ENCODE results near the gene OR52E8. TPM values are rescaled to one million over a fixed set of nuclear protein-coding genes. Genes with fewer than 3 reads are reported as not detected.
A peak's percentile ranks its signal among the peaks of the same experiment; 100 is the strongest.

Gene OR52E8
- total RNA-seq, 1 experiment from 2014 or later: not detected

DNA sequence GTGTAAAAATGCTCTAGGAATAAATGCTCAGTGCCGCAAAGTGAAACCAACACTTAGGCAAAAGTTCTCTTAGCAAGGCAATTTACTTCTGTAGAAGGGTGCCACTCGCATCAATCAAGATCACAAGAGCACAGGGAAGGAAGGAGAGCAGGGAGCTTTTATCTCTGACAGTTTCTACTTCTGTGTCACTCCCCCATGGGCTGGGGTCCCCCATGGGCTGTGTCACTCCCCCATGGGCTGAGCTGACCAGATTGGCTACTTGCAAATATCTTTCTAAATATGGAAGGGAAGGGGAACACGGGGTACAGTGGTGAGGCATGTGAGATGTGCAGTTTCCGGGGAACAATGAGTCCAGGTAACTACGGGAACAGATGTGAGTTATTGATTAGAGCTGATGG, 48.4 kb downstream of the OR52E8 start (continued):
- TF ChIP-seq CREM (CRISPR knock-in tag; IDR thresholded peaks at IDR 0.05) (no peak), HMGA2 (CRISPR knock-in tag; IDR thresholded peaks at IDR 0.05) (no peak)
- TF ChIP-seq, protein P1, sequence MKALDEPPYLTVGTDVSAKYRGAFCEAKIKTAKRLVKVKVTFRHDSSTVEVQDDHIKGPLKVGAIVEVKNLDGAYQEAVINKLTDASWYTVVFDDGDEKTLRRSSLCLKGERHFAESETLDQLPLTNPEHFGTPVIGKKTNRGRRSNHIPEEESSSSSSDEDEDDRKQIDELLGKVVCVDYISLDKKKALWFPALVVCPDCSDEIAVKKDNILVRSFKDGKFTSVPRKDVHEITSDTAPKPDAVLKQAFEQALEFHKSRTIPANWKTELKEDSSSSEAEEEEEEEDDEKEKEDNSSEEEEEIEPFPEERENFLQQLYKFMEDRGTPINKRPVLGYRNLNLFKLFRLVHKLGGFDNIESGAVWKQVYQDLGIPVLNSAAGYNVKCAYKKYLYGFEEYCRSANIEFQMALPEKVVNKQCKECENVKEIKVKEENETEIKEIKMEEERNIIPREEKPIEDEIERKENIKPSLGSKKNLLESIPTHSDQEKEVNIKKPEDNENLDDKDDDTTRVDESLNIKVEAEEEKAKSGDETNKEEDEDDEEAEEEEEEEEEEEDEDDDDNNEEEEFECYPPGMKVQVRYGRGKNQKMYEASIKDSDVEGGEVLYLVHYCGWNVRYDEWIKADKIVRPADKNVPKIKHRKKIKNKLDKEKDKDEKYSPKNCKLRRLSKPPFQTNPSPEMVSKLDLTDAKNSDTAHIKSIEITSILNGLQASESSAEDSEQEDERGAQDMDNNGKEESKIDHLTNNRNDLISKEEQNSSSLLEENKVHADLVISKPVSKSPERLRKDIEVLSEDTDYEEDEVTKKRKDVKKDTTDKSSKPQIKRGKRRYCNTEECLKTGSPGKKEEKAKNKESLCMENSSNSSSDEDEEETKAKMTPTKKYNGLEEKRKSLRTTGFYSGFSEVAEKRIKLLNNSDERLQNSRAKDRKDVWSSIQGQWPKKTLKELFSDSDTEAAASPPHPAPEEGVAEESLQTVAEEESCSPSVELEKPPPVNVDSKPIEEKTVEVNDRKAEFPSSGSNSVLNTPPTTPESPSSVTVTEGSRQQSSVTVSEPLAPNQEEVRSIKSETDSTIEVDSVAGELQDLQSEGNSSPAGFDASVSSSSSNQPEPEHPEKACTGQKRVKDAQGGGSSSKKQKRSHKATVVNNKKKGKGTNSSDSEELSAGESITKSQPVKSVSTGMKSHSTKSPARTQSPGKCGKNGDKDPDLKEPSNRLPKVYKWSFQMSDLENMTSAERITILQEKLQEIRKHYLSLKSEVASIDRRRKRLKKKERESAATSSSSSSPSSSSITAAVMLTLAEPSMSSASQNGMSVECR (CRISPR knock-in tag; IDR thresholded peaks at IDR 0.05; ENCODE audit: borderline replicate concordance): no peak
- TF ChIP-seq, protein P2, sequence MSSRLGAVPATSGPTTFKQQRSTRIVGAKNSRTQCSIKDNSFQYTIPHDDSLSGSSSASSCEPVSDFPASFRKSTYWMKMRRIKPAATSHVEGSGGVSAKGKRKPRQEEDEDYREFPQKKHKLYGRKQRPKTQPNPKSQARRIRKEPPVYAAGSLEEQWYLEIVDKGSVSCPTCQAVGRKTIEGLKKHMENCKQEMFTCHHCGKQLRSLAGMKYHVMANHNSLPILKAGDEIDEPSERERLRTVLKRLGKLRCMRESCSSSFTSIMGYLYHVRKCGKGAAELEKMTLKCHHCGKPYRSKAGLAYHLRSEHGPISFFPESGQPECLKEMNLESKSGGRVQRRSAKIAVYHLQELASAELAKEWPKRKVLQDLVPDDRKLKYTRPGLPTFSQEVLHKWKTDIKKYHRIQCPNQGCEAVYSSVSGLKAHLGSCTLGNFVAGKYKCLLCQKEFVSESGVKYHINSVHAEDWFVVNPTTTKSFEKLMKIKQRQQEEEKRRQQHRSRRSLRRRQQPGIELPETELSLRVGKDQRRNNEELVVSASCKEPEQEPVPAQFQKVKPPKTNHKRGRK (CRISPR knock-in tag; IDR thresholded peaks at IDR 0.05; ENCODE audit: borderline replicate concordance): no peak

DNA sequence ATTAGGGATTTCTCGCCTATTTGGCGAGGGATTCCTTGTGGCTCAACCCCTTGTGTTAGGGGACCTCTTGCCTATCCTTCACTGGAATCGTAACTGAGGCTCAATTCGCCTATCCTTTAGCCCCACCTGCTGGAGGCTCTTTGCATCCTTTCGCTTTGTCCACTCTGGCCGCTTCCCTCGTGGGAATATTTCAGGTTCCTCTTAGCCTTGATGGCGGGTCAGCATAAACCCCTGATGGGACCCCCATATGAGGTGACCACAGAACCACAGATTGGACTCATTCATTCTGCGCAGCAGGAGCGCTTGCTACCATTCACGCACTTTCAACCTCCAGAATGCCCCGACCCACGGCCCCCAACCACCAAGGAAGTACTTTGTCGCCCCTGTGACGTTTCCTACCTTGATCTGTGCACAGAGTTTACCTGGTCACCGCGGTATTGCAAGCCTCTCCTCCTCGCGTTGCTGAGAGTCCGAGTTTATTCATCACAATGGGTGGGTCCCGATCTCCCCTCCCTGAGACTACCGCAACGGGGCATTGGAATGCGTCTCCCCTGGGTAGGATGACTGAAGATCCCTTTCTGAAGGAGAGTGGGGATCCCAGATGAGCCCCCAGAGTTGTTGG, 48.9 kb downstream of the OR52E8 start, which contains the start of gene OR52N2:
OR52N2 (plus strand) TSS at position 425 of the 622 bp plus-strand sequence. CDS start 11,412 bp downstream, outside the sequence.
- TF ChIP-seq, protein P3, sequence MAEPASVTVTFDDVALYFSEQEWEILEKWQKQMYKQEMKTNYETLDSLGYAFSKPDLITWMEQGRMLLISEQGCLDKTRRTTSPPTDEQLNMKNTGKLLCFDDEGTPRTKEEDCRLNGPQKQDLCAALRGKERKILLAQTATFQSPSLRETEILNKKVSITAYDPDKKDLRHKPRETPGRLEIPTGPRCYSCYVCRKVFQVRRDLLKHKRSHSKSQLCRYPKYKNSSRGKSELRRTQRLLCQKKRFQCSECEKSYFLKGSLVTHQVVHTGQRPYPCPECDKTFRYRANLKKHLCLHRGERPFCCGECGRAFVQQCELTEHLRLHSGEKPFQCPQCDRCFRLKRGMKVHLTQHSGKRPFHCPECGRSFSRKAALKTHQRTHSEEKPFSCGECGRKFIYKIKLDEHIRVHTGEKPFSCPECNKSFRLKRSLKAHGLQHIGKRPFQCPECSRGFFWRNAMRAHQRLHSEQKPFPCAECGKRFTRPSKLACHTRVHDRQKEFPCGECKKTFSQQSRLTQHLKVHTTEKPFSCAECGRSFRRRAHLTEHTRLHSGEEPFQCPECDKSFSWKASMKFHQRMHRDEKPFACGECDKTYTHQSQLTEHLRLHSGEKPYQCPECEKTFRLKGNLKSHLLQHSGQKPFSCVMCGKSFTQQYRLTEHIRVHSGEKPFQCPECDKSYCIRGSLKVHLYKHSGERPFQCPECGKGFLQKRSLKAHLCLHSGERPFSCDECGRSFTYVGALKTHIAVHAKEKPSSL (CRISPR knock-in tag; conservative IDR thresholded peaks at IDR 0.05): no peak
- TF ChIP-seq ZNF671 (CRISPR knock-in tag; IDR thresholded peaks at IDR 0.05) (no peak), FOXJ3 (CRISPR knock-in tag; IDR thresholded peaks at IDR 0.05; ENCODE audit: borderline replicate concordance) (no peak)
- TF ChIP-seq, protein P4, sequence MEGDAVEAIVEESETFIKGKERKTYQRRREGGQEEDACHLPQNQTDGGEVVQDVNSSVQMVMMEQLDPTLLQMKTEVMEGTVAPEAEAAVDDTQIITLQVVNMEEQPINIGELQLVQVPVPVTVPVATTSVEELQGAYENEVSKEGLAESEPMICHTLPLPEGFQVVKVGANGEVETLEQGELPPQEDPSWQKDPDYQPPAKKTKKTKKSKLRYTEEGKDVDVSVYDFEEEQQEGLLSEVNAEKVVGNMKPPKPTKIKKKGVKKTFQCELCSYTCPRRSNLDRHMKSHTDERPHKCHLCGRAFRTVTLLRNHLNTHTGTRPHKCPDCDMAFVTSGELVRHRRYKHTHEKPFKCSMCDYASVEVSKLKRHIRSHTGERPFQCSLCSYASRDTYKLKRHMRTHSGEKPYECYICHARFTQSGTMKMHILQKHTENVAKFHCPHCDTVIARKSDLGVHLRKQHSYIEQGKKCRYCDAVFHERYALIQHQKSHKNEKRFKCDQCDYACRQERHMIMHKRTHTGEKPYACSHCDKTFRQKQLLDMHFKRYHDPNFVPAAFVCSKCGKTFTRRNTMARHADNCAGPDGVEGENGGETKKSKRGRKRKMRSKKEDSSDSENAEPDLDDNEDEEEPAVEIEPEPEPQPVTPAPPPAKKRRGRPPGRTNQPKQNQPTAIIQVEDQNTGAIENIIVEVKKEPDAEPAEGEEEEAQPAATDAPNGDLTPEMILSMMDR (IDR thresholded peaks at IDR 0.05): peak; percentile 70
- TF ChIP-seq, protein P1 (CRISPR knock-in tag; IDR thresholded peaks at IDR 0.05; ENCODE audit: borderline replicate concordance): no peak
- DNase-seq (ENCODE audit: low spot score): peak; percentile 80
- no peak within 1 kb of the TSS for H3K27ac Mint-ChIP-seq
- peak; percentile 84 for ATAC-seq
- peaks cover 6% of the 10 kb centered on the region; the same call in 1 of the 2 replicates for H3K36me3 Mint-ChIP-seq
- peak within 1 kb of the TSS; percentile 85 for H3K4me3 Mint-ChIP-seq
- H3K9me3 Mint-ChIP-seq: peaks cover 11% of the 10 kb centered on the region
- CTCF ChIA-PET: interaction anchor here (1.0 to 1.2 kb wide), 2 partner anchors 124 to 554 kb away, joined by 3 to 5 read pairs; partner anchors contain the start of gene TRIM5
- no peaks in the 10 kb centered on the region; the same call in 1 of the 2 replicates for H3K27me3 Mint-ChIP-seq (ENCODE audit: low read depth)
- POLR2A ChIA-PET: no interaction called here
- H3K4me1 Mint-ChIP-seq: peaks cover 35% of the 10 kb centered on the region

Data from WTC11 (cell line).